HuH-7 (cell line): ENCODE measurements around the gene STT3A.

Experiments
- DNase-seq: peaks from one replicate; pipeline ENCODE4 v3.0.0; 2011; ENCODE audit warnings: low spot score

STT3A gene

DNA sequence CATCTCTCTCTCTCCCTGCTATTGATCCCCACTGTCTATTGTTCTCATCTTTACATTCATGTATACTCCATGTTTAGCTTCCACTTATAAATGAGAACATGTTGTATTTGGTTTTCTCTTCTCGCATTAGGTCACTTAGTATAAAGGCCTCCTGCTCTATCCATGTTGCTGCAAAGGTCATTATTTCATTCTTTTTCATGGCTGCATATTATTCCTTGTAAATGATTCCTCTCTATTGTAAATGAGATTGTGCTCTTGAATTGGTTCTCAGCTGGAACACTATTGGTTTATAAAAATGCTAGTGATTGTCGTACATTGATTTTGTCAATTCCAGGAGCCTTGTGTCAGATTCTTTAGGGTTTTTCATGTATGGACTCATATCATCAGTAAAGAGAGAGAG lies 74.5 kb downstream of the STT3A start:
- DNase-seq = no peak

- no peak for DNase-seq
Observed at GRCh38 chr11:125670172-125670571, 77.5 kb downstream of the STT3A start.

DNA sequence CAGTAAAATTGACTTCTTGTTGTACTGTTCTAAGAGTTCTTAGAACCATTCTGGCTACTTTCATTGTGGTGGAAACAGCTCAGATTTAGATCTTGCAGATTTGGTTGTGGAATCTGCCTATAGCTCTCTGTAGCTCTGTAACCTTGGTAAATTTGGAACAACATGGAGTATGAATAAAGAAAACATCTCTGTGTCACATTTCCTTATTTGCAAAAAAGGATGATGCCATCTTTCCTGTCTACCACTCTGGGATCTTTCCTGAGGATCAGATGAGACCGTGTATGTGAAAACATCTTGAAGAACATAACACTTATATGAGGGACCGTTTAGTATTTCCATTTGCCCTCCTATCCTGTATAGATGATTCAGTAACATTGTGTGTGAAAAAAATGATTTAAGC lies 78.9 kb downstream of the STT3A start:
- no peak for DNase-seq
